GM12801 (cell line): Measurements from ENCODE around the gene MAML3.

Experiments
- TF ChIP-seq, protein P1 (sequence below): IDR thresholded peaks from one replicate; pipeline ENCODE4 v1.5.1; 2011; ENCODE audit warnings: control low read depth; ENCODE audit not compliant: insufficient read length; ENCODE audit errors: extremely low read depth

Gene MAML3

GRCh38 chr4:139745111-139745639 lies 408.8 kb downstream of the MAML3 start:
- TF ChIP-seq, protein P1, sequence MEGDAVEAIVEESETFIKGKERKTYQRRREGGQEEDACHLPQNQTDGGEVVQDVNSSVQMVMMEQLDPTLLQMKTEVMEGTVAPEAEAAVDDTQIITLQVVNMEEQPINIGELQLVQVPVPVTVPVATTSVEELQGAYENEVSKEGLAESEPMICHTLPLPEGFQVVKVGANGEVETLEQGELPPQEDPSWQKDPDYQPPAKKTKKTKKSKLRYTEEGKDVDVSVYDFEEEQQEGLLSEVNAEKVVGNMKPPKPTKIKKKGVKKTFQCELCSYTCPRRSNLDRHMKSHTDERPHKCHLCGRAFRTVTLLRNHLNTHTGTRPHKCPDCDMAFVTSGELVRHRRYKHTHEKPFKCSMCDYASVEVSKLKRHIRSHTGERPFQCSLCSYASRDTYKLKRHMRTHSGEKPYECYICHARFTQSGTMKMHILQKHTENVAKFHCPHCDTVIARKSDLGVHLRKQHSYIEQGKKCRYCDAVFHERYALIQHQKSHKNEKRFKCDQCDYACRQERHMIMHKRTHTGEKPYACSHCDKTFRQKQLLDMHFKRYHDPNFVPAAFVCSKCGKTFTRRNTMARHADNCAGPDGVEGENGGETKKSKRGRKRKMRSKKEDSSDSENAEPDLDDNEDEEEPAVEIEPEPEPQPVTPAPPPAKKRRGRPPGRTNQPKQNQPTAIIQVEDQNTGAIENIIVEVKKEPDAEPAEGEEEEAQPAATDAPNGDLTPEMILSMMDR: no peak

GRCh38 chr4:139744232-139744631 lies 409.8 kb downstream of the MAML3 start:
- TF ChIP-seq, protein P1: no peak

- TF ChIP-seq, protein P1: no peak
These were observed 411.0 kb downstream of the MAML3 start for GRCh38 chr4:139743027-139743426.

GRCh38 chr4:139740531-139741041 lies 413.4 kb downstream of the MAML3 start:
- TF ChIP-seq, protein P1: no peak

- TF ChIP-seq, protein P1: no peak
These were observed 413.9 kb downstream of the MAML3 start for GRCh38 chr4:139740121-139740520.

DNA sequence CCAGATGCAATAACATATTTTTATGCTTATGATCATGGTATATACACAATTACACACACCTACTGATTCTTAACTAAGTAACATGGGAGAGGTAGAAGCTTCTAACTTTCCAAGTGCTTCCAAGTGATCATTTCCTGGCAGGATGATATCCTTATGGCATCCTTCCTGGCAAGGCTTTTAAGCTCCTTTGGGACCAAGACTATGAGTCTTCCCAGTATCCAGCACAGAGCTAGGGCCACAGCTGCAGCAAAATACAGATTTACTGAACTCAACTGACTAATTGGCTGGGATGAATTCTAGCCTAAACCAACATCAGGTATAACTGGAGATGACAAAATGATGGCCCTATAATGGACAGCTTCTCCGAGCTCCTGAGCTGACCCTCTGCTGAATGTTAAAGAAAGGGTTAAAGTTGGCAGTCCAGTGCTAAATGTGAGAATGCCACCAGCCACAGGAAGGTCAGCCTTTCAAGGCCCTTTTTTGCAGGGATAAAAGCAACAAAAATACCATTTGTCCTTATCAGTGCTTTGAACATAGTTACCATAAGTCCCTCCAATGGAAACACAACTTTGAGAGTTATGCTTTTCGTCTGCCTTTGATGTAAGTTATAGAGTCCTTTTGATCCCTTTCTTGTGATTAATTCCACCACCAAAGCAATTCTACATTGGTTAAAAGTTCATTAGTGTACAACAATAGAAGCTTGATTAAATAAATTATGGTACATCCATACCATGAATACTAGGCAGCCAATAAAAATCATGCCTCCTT lies 415.0 kb downstream of the MAML3 start:
- TF ChIP-seq, protein P1: no peak

- TF ChIP-seq, protein P1: no peak
These were observed 417.3 kb downstream of the MAML3 start for GRCh38 chr4:139736661-139737060.
